Activated CD8-positive, alpha-beta T cell treated with anti-CD3 and anti-CD28 coated beads for 36 hours (primary cell): ENCODE measurements around the gene TMEM123. TPM values are rescaled to one million over a fixed set of nuclear protein-coding genes. Genes with fewer than 3 reads are reported as not detected.
A peak's percentile ranks its signal among the peaks of the same experiment; 100 is the strongest.
"Not testable (repeated sequence)": the region's sequence is repeated elsewhere in the genome, so short reads cannot be mapped to it uniquely, and the experiment has no call there.

Experiments used
- ATAC-seq: fragments of 200-7000 bp; cut with Tn5 transposase; one replicate; pipeline ENCODE4 v1.10.0; 2021; ENCODE audit warnings: mild to moderate bottlenecking, moderate library complexity
- CTCF ChIA-PET: fragments of 350-600 bp; sonication (Branson Sonifier 250); formaldehyde crosslinking; loops from one replicate; lab custom pipeline; 2021; ENCODE audit warnings: antibody characterized with exemption; lab: Charles Lee
- POLR2A ChIA-PET: fragments of 350-600 bp; sonication (Branson Sonifier 250); formaldehyde crosslinking; loops from one replicate; lab custom pipeline; 2021; ENCODE audit warnings: antibody characterized with exemption; lab: Charles Lee
- DNase-seq: peaks from one replicate; pipeline ENCODE4 v3.0.0-alpha.2; 2020
- H3K27ac Mint-ChIP-seq: one replicate; pipeline ENCODE4 v1.8.0; 2021; ENCODE audit warnings: mild to moderate bottlenecking, mixed read lengths
- H3K27me3 Mint-ChIP-seq: one replicate; pipeline ENCODE4 v1.8.0; 2021; ENCODE audit warnings: mixed read lengths
- H3K36me3 Mint-ChIP-seq: one replicate; pipeline ENCODE4 v1.8.0; 2021; ENCODE audit warnings: low read depth, mixed read lengths
- H3K4me1 Mint-ChIP-seq: one replicate; pipeline ENCODE4 v1.8.0; 2021; ENCODE audit warnings: low read depth, mixed read lengths
- H3K4me3 Mint-ChIP-seq: one replicate; pipeline ENCODE4 v1.8.0; 2021; ENCODE audit warnings: mild to moderate bottlenecking, moderate library complexity, mixed read lengths
- H3K9me3 Mint-ChIP-seq: one replicate; pipeline ENCODE4 v1.8.0; 2021; ENCODE audit warnings: mixed read lengths
- CTCF ChIP-seq: fragments of 200-600 bp; IDR thresholded peaks from one replicate; pipeline ENCODE4 v1.8.0; 2022; ENCODE audit warnings: antibody characterized with exemption, mild to moderate bottlenecking
- intact Hi-C: fragments of 100-400 bp; cut with micrococcal nuclease; formaldehyde crosslinking; loops from one replicate; pipeline ENCODE4 v1.10.0; 2022
- total RNA-seq, 2 experiments: library from RNA; stranded (reverse); gene quantifications; one replicate each; pipeline ENCODE4 v1.2.3, GENCODE V29; 2021

Gene TMEM123
- total RNA-seq, 2 experiments from 2014 or later: 234 to 235 TPM

GRCh38 chr11:102436976-102437375 lies 15.6 kb downstream of the TMEM123 start:
- no peak for ATAC-seq
- H3K4me3 Mint-ChIP-seq: no peak overlapping the region
- H3K36me3 Mint-ChIP-seq: peaks cover 83% of the 10 kb centered on the region
- peaks cover 25% of the 10 kb centered on the region for H3K9me3 Mint-ChIP-seq
- ChIA-PET CTCF (no interaction called here), POLR2A (interaction anchor here (0.7 to 1.0 kb wide), 2 partner anchors 15 to 17 kb away, joined by 3 to 5 read pairs; no protein-coding TSS in a partner anchor)
- peaks cover 87% of the 10 kb centered on the region for H3K4me1 Mint-ChIP-seq
- no peak for DNase-seq
- TF ChIP-seq CTCF: no peak
- H3K27ac Mint-ChIP-seq: peak overlapping the region; percentile 76
- no peaks in the 10 kb centered on the region for H3K27me3 Mint-ChIP-seq
- intact Hi-C loops: no loop called here

GRCh38 chr11:102436561-102436960 lies 16.0 kb downstream of the TMEM123 start:
- ChIA-PET POLR2A (interaction anchor here (1.0 kb wide), 1 partner anchor 15 kb away, joined by 3 read pairs; no protein-coding TSS in a partner anchor), CTCF (no interaction called here)
- H3K27me3 Mint-ChIP-seq: no peaks in the 10 kb centered on the region
- peaks cover 30% of the 10 kb centered on the region for H3K9me3 Mint-ChIP-seq
- no peak overlapping the region for H3K4me3 Mint-ChIP-seq
- H3K36me3 Mint-ChIP-seq: peaks cover 87% of the 10 kb centered on the region
- intact Hi-C loops: no loop called here
- no peak for DNase-seq
- TF ChIP-seq CTCF: no peak
- H3K4me1 Mint-ChIP-seq: peaks cover 87% of the 10 kb centered on the region
- ATAC-seq: no peak
- peak overlapping the region; percentile 76 for H3K27ac Mint-ChIP-seq

GRCh38 chr11:102435688-102436087 lies 16.9 kb downstream of the TMEM123 start:
- ChIA-PET CTCF (no interaction called here), POLR2A (interaction anchor here (1.2 kb wide), 1 partner anchor 40 kb away, joined by 3 read pairs; no protein-coding TSS in a partner anchor)
- ATAC-seq (no peak), DNase-seq (no peak)
- TF ChIP-seq CTCF: no peak
- Mint-ChIP-seq H3K27ac (peak overlapping the region; percentile 65), H3K36me3 (peaks cover 89% of the 10 kb centered on the region), H3K4me1 (peaks cover 85% of the 10 kb centered on the region), H3K4me3 (no peak overlapping the region), H3K27me3 (no peaks in the 10 kb centered on the region), H3K9me3 (peaks cover 32% of the 10 kb centered on the region)
- intact Hi-C loops: no loop called here

GRCh38 chr11:102433571-102433970 lies 19.0 kb downstream of the TMEM123 start:
- H3K27me3 Mint-ChIP-seq, H3K4me3 Mint-ChIP-seq, intact Hi-C loops: not testable (repeated sequence)
- peak; percentile 41 for DNase-seq
- Mint-ChIP-seq H3K27ac (peak overlapping the region; percentile 50), H3K4me1 (peaks cover 86% of the 10 kb centered on the region), H3K9me3 (peaks cover 32% of the 10 kb centered on the region), H3K36me3 (peaks cover 90% of the 10 kb centered on the region)
- POLR2A ChIA-PET: interaction anchor here (0.9 to 2.3 kb wide), 5 partner anchors 9 to 18 kb away, joined by 3 to 11 read pairs (median 5); no protein-coding TSS in a partner anchor
- ATAC-seq: peak; percentile 19
- CTCF ChIA-PET: interaction anchor here (1.2 to 1.3 kb wide), 2 partner anchors 11 to 43 kb away, joined by 3 read pairs; no protein-coding TSS in a partner anchor

- Mint-ChIP-seq H3K27ac (peak overlapping the region; percentile 21), H3K9me3 (peaks cover 32% of the 10 kb centered on the region), H3K36me3 (peaks cover 83% of the 10 kb centered on the region), H3K4me1 (peaks cover 77% of the 10 kb centered on the region)
- H3K4me3 Mint-ChIP-seq, DNase-seq, intact Hi-C loops, H3K27me3 Mint-ChIP-seq, ATAC-seq: not testable (repeated sequence)
- ChIA-PET POLR2A (interaction anchor here (1.1 to 2.3 kb wide), 4 partner anchors 10 to 13 kb away, joined by 4 to 11 read pairs (median 5); no protein-coding TSS in a partner anchor), CTCF (interaction anchor here (1.3 kb wide), 1 partner anchor 10 kb away, joined by 3 read pairs; no protein-coding TSS in a partner anchor)
These were observed 20.0 kb downstream of the TMEM123 start for GRCh38 chr11:102432560-102432959.

GRCh38 chr11:102431404-102431803 lies 21.2 kb downstream of the TMEM123 start:
- TF ChIP-seq CTCF: no peak
- DNase-seq (no peak), ATAC-seq (no peak)
- intact Hi-C loops: no loop called here
- H3K36me3 Mint-ChIP-seq: peaks cover 77% of the 10 kb centered on the region
- peaks cover 75% of the 10 kb centered on the region for H3K4me1 Mint-ChIP-seq
- H3K9me3 Mint-ChIP-seq: peaks cover 29% of the 10 kb centered on the region
- peak overlapping the region; percentile 21 for H3K27ac Mint-ChIP-seq
- ChIA-PET CTCF (interaction anchor here (1.4 kb wide), 2 partner anchors 41 to 90 kb away, joined by 3 to 5 read pairs; no protein-coding TSS in a partner anchor), POLR2A (interaction anchor here (1.3 to 2.3 kb wide), 3 partner anchors 8 to 25 kb away, joined by 5 to 7 read pairs (median 5); no protein-coding TSS in a partner anchor)
- no peak overlapping the region for H3K4me3 Mint-ChIP-seq
- H3K27me3 Mint-ChIP-seq: no peaks in the 10 kb centered on the region
